Kidney glomerular epithelial cell (primary cell): ENCODE measurements around the gene VKORC1.
"Not testable (repeated sequence)": the region's sequence is repeated elsewhere in the genome, so short reads cannot be mapped to it uniquely, and the experiment has no call there.

Experiments
- DNase-seq: peaks from one replicate; lab custom pipeline; 2025; lab: John Stamatoyannopoulos, UW

VKORC1 gene

GRCh38 chr16:31107465-31107867 lies 12.9 kb upstream of the VKORC1 start:
- no peak for DNase-seq

DNA sequence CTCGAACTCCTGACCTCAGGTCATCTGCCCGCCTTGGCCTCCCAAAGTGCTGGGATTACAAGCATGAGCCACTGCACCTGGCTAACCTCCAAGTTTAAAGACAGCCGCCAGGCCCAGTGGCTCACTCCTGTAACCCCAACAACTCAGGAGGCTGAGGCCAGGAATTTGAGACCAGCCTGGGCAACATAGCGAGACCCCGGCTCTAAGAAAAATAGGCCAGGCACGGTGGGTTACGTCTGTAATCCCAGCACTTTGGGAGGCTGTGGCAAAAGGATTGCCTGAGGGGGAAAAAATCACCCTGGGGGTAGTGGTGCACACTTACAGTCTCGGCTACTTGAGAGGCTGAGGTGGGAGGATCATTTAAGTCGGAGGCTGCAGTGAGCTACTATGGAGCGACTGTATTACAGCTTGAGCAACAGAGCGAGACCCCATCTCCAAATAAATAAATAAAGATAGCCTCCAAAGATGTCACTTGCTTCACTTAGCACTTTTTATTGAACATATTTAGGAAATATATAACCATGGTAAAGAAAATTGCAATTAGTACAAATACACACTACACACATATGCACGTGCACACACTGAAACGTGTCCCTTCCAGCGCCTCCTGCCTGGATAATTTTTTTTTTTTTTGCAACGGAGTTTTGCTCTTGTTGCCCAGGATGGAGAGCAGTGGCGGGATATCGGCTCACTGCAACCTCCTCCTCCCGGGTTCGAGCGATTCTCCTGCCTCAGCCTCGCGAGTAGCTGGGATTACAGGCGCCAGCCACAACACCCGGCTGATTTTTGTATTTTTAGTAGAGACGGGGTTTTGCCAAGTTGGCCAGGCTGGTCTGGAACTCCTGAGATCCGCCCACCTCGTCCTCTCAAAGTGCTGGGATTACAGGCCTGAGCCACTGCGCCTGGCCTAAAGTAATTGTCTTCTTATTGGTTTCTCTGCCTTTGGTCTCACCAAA lies 12.2 kb upstream of the VKORC1 start:
- no peak for DNase-seq

DNA sequence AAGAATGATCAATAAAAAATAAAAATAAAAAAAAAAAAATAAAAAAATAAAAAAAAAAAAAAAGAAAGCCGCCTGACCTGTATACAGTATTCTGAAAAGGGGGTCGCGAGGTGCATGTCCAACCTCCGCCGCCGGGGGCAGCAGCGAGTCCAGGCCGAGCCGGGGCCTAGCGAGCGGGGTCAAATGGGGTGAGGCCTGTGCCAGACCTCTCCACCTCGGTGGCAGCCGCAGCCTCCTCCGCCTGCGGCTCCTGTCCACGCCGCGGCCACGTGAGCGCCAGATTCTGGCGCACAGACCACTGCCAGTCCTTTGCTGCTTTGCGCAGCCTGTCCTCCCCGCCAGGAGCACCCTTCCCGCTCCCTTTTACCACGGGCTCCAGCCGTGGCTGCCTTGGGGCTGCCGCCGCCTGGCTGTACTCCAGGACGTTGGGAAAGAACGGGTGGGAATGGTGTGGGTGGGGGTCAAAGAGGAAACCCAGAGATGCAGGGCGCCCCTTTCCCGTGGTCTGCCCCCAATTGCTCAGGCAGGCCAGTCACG lies 11.1 kb upstream of the VKORC1 start:
- peak; percentile 19 for DNase-seq

DNA sequence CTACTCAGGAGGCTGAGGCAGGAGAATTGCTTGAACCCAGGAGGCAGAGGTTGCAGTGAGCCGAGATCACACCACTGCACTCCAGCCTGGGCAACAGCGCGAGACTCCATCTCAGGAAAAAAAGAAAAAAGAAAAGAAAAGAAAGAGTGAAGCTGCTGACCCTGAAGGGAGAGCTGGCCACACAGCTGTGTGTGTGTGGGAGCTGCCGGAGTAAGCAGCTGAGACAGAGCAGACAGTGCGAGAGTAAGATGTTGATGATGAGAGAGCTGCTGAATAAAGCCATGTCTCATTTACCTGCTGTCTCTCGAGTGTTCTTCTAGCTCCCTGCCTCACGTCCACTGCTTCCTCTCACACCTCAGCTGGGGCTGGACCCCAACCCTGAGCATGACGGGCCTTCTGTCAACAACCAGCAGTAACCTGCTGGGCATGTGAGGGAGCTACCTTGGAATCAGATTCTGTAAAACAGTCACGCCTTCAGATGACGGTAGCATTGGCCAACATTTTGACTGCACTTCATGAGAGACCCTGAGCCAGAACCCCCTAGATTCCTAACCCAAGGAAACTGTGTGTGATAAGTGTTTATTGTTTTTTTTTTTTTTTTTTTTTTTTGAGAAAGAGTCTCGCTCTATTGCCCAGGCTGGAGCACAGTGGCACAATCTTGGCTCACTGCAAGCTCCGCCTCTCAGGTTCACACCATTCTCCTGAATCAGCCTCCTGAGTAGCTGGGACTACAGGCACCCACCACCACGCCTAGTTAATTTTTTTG lies 6.5 kb upstream of the VKORC1 start:
- not testable (repeated sequence) for DNase-seq

- peak; percentile 20 for DNase-seq
These were observed 5.5 kb upstream of the VKORC1 start for GRCh38 chr16:31099860-31100638.

- peak; percentile 5 for DNase-seq
These were observed 541 bp downstream of the VKORC1 start for GRCh38 chr16:31094088-31094423.

DNA sequence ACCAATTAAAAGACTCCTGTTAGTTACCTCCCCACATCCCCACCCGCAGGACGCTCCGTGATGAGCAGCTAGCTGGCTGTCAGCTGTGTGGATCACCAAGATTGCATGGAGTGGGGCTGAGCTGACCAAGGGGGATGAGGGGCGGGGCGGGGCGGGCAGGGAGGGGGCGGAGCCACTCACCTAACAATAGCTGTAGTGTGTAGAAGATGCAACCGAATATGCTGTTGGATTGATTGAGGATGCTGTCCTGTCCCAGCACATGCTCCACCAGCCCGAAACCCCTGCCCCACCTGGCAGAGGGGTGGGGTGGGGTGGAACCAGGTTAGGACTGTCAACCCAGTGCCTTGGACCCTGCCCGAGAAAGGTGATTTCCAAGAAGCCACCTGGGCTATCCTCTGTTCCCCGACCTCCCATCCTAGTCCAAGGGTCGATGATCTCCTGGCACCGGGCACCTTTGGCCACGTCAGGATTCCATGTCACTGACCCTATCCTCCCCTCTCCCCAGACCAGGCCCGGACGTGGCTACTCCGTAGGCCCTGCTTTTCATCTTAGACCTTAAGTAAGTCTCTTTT lies 1.4 kb downstream of the VKORC1 start:
- peak; percentile 5 for DNase-seq

GRCh38 chr16:31092330-31092729 lies 2.3 kb downstream of the VKORC1 start:
- no peak for DNase-seq

DNA sequence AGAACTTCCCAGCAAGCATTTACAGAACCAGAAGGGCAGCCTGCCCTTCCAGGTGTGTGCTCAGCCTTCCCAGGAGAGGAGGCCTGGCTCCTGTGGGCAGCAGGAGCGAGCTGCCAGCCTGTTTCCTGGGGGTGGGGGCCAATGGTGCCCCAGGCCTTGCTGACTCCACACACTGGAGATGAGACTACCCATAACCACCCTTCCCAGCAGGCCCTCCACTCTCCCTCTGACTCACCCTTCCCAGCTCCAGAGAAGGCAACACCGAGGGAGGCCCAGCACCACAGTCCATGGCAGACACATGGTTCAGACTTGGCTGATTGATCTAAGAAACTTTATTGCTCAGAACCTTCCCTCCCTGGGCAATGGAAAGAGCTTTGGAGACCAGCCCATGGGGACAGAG lies 4.1 kb downstream of the VKORC1 start:
- DNase-seq: no peak

- no peak for DNase-seq
These were observed 5.4 kb downstream of the VKORC1 start for GRCh38 chr16:31089199-31089598.

- no peak for DNase-seq
These were observed 6.0 kb downstream of the VKORC1 start, which contains the start of gene PRSS53 for GRCh38 chr16:31088459-31089183. Gene PRSS53 (minus strand): TSS chr16:31088943. CDS start chr16:31088809, 134 bp downstream.

DNA sequence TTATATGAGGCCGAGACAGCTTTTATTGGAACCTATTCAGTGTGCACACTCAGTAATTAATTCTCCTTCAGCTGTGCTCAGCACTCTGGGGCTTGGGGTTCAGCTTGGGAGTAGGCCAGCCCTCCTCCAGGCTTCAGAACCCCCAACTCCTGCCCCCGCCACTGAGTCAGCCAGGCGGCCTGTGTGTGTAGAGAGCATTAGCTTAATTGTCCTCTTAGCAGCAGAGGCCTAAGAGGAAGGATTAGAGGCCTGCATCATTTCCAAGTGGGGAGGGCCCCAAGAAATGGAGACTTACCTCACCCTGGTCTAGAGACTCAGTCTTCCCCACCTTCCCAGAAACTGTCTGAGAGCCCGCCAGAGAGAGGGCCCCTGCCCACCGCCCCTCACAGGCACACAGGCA lies 6.6 kb downstream of the VKORC1 start:
- no peak for DNase-seq

DNA sequence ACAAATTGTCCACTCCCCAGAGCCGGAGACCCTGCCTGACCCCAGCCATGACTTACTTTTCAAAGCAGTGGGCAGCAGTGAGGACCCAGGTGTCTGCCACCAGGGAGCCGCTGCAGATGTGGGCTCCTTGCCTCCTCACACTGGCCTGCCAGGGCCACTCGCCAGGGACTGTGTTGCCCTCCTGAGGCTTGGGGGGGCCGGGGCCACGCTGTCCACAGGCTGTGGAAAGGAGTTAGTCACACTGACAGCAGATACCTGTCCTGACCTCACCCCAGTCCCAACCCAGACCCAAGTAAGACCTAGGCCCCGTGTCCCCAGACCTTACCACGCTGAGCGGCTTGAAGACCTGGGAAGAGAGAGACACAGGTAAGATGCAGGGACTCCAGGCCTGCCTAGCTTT lies 7.1 kb downstream of the VKORC1 start:
- no peak for DNase-seq

- DNase-seq: no peak
These were observed 8.0 kb downstream of the VKORC1 start for GRCh38 chr16:31086629-31086906.

- DNase-seq: no peak
These were observed 8.5 kb downstream of the VKORC1 start for GRCh38 chr16:31085873-31086628.

DNA sequence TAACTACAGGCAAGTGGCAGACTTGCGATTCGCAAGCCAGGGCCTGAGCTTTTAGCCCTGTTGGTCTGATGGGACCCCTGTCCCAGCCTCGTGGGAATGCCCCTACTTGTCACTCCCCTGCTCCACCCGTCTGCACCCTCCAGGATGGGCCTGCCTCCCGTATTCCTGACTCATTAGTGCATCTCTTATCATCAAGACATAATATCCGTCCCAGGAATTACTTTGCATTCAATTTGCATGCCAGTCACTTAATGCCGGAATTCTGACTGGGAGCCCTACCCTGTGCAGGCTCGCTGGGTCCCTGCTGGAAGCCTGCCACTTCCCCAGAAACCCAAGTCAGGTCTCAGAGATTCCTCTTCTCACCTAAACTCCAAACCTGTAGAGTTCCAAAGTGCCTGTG lies 9.2 kb downstream of the VKORC1 start:
- no peak for DNase-seq

- no peak for DNase-seq
These were observed 9.9 kb downstream of the VKORC1 start for GRCh38 chr16:31084584-31085302.

DNA sequence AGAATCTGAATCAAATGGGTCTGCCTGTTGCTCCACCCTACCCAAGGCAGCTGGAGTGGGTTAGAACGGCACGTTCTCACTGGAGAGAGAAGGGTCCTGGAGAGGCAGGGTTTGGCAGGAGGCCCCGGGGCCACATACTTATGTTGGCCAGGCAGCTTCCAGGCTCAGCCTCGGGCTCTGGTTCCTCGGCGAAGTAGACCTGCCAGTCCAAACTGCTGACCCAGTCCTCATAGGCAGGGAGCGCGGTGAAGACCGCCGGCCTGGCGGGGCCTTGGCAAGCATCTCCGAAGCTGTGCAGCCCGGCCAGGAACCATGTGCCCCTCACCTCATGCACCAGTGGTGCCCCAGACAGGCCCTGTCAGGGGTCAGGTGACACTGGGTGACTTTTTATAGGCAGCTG lies 10.6 kb downstream of the VKORC1 start:
- DNase-seq: no peak

GRCh38 chr16:31083556-31083955 lies 11.0 kb downstream of the VKORC1 start:
- no peak for DNase-seq

DNA sequence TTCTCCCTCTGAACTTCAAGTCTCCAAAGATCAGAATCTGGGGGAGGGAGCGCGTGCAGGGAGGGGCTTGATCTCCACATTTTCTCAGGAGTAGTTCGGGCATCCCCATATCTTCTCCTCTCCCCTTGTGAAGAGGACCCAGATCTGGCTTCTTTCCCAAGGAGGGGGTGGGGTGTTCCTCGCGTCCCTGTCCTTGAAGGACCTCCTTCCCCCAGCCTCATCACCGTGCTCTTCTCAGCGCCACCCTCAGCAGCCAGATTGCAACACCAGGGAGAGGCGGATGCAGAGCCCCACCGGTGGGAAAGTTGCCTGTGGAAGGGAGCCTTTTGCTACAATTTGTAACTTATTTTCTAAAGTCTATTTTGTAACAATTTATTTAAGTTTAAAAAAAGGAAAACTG lies 11.5 kb downstream of the VKORC1 start:
- DNase-seq: no peak
